ENCODE data around the gene TRIM67.

Gene TRIM67

DNA sequence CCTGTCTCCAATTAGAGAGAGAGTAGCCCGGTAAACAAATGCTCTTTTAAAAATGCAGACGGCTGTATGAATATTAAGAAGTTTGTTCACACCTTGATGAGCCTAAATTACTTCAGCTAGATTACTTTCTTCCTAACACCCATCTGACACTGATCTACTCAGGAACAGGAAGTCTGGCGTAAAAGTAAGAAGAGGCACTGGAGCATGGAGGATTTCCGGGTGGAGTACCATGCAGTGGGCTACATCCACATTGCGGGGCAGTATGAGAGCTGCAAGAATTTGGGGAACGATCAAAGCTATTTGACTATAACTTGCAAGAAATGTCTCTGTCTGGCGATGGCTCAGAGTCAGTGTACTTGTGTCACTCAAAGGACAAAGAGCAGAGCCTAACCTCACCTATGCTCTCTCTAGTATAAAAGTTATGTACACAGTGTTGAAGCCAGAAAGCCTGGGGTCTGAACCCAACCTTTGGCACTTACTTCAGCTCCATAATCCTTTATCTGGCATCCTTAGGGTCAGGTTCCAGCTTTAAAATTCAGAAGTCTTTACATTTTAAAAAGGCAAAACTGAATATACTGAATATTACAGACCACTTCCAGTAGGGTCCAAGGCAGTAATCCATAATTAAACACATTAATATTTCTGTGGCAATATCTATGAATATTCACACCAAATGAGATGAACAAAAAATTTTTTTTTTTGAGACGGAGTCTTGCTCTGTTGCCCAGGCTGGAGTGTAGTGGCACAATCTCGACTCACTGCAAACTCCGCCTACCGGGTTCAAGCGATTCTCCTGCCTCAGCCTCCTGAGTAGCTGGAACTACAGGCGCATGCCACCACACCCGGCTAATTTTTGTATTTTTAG is 71.2 kb downstream of the TRIM67 start:
- no peak for DNase-seq

DNA sequence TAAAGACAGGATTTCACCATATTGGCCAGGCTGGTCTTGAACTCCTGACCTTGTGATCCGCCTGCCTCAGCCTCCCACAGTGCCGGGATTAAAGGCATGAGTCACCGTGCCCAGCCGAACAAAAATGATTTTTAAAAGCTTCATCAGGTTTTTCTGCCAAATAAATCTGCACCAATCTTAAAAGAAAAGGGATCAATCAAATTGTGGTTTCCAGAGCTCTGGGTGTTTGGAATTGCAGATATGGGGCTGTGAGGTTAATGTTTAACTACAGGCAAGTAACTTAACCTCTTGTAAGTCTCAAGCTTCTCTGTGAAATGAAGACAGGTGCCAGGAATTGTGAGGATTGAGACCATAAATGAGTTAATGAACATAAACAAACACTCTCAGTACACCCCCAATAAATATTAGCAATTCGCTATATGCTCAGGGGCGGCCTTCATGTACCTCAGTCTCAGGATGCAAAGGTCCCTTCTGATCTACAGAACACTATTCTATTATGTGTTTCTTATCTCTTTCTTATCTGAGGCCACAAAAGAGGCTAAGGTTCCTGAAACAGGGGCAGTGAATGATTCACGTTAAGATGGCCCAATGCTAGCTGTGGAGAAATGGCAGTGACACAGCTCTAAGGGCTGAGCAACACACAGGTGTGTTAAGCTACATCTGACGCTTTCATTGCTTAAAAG is 72.0 kb downstream of the TRIM67 start:
- no peak for DNase-seq

DNA sequence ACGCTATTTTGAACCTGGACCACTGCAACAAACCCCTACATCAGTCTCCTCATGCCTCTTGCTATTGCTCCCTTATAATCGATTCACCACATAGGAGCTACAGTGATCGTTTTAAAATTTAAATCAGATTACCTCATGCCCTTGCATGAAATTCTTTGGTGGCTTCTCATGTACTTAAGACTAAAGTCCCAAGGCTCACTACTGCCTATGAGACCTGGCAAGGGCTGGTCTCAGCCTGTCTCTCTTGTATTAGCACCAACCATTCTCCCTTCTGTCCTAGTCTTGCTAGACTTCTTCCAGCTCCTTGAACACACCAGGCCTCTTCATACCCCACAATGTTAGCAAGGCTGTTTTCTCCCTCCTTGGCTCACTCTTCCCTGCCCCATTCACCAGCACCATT is 72.6 kb downstream of the TRIM67 start:
- no peak for DNase-seq

DNA sequence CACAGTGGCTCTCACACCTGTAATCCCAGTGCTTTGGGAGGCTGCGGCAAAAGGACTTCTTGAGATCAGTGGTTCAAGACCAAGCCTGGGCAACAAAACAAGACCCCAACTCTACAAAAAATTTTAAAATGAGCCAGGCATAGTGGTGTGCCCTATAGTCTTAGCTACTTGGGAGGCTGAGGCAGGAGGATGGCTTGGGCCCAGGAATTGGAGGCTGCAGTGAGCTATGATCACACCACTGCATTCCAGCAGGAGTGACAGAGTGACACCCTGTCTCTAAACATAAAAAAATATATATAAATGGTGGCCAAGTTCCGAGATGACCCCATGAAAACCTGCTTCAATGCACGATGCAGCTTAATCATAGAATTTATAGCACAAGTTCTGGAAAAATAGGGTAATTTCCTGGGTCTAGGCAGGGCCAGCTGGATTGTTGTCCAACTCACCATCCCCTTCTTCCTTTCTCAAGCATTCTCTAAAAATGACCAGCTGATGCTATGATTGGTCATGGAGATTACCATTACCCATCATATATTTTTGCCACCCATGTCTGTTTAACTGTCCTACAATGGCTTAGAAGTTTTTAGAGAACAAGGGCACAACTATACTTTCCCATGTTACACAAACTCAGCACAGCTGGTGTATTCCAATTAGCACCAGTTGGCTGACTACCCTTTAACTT is 73.8 kb downstream of the TRIM67 start:
- DNase-seq, result no peak

DNA sequence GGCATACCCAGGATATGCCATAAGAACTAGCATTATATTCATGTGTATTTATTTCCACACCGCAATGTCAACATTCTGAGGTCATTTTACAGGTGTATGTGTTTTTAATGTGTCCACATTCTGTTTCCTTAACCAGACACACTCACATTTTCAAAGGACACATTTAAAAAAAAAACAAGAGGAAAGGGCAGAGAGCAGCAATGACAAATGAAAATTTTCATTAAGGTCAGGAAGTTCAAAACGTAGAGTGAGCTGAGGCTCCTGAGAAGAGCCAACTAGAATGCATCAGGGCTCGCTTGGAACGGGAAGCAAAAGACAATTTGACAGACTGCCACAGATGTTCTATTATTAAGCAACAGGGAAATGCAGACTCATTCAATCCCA is 74.3 kb downstream of the TRIM67 start:
- DNase-seq, result no peak

DNA sequence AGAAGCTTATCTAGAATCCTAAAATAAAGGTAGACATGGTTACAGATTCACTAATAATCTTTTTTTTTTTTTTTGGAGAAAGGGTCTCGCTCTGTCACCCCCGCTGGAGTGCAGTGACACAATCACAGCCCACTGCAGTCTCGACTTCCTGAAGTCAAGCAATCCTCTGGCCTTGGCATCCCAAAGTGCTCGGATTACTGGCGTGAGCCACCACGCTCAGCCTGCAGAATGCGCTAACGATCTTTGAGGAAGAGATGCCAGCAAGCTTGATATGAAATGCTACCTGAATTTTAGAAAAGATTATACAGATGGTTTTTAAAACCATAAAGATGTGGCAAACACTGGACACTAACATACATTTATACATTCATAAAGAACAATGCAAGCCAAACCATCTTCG is 75.1 kb downstream of the TRIM67 start:
- DNase-seq, result no peak

DNA sequence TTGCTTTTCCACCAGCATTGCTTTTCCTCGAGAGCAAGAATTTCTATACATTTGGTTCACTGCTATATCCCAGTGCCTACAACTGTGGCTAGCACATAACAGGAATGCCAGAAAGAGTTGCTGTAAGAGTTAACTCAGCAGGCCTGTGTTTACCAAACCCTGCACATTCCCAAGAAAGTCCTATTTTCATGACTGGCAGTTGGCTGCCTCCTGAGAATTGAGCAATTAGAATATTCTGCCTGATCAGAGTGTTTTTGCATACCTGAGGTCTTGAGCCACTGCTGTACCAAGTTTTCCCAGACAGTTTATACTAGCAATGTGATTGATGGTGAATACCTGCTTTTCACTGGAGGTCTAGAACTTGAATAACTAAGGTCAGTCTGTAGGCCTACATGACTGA is 76.4 kb downstream of the TRIM67 start:
- DNase-seq, result no peak

DNA sequence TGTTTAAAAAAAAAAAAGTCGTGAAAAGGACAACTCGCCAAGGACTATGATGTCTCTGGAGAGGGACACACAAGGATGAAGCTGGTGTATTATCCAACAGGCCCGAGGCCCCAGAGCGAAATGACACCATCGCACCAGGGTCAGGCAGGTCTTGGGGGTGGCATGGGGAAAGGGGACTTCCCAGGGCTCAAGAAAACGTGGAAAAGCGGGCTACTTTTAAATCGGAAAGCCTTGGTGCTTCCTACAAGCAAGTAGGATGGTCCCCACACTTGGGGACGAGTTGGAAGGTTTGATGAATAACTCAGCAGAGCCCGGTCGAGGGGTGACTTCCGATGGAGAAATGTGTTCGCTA is 78.6 kb downstream of the TRIM67 start:
- DNase-seq, result peak in 3 of 56 donors; percentile 8 to 47 (median 36)

DNA sequence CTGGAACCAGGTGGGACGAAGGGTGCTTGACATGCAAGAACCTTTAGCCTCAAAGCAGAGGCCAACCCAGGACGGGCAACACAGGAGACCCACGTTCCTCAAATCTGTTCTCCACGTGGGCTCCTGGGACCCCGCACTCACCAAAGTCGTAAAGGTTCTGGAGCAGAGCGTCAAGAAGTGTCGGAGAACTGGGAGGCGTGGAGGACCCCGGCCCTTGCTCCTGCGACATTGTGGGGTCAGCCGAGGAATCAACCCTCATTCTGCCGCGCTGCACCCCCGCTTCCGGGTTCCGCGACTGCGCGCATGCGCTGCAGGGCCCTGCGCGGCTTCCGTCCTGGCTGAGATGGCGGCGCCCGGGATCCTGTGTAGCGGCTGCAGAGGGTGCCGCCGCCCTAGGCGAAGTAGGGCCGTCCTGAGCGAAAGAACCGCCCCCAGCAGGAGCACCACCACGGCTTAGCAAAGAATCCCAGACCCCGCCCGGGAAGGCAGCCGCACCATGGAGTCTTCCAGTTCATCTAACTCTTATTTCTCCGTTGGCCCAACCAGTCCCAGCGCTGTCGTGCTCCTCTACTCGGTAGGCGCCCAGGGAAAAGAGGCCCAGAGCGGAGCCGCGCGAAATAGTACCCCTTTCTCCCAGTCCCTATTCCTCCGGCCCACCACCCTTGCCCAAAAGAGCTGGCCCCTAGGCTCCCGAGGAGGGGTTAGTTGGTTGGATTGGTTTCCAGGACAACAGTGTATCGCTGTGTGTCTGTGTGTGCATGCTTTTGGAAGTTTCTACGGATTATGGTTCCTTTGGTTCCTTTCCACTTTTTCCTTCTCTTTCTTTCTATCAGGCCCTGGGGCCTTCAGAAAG is 79.3 kb downstream of the TRIM67 start, which contains the start of gene GNPAT:
TSS of gene GNPAT (plus strand) at position 330 of the 853 bp plus-strand sequence. CDS start at position 497, 167 bp downstream.
- DNase-seq, result peak in 54 of 56 donors; percentile 12 to 90 (median 72)

DNA sequence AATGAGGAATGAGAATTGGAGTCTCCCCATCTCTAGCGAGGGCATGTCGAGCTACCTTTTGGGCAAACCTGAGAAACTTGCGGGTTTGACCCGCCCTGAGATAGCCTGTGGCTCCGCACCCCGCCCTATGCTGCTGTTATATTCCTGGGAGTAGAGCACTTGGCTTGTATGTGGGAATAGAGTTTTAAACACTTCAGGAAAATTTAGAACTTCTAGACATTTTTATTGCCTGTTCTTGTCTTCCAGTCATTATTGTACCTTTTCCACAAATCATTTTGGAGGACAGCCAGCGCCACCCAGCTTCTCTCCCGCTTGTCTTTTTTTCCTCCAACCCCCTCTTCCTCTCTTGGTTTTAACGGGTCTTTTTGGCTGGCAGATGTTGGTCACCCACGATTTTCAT is 79.9 kb downstream of the TRIM67 start:
- DNase-seq, result peak in 5 of 56 donors; percentile 6 to 22 (median 16)

DNA sequence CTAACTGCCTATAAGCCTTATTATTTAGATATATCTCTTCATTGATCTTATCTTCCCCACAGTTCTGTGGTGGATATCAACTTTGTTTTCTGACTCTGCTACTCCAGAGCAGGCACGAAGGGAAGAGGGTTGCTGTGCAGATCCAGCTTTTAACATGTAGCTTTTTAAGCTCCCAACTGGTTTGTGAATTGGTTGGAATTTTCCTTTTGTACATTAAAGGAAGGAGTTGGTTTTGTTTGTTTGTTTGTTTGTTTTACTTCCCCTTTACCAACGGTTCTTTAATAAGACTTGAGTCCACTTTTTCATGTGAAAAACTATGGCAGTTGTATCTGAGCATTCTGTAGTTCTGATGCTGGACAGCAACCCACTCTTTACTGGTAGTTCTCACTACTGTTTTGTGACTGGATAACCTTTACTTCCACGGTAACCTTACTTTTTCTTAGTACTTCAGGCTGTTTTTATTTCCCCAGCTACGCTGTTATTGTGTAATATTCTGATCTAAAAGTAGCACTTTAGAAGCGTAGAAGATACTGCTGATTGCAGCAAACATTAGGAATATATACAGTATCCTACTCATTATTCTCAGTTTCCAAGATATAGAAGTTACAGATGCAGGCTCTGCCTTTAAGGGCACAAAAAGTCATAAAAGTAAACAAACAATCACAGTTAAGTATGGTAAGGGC is 80.8 kb downstream of the TRIM67 start:
- no peak for DNase-seq

DNA sequence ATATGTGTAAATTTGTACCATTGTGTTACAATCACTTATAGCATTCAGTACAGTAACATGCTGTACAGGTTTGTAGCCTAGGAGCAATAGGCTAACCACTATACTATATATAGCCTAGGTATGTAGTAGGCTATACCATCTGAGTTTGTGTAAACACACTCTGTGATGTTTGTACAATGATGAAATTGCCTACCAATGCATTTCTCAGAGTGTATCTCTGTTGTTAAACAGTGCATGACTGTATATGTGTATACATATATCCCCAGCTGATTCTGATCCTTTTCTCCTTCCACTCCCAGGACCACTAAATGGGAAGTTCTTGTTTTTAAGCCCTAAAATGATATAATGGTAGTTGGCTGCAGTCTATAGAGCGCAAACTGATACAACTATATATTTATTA is 86.9 kb downstream of the TRIM67 start:
- no peak for DNase-seq

DNA sequence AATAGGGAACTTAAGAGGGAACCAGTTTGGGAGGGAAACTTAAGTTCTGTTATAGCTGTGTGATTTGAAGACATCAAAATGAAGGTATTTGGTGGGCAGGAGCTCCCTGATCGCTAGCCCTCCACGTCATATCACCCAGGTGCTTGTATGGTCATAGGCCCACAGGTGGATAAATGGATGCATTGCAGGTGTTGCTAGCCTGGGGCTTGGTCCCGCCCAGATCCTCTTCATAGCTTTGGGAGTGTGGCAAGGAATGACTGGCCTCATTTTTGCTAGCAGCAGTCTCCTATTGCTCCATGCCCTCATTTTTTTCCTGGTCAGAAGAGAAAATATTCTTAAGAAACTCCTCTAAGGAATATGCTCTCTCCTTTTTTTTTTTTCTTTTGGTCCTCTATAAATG is 90.5 kb downstream of the TRIM67 start:
- DNase-seq, result no peak

DNA sequence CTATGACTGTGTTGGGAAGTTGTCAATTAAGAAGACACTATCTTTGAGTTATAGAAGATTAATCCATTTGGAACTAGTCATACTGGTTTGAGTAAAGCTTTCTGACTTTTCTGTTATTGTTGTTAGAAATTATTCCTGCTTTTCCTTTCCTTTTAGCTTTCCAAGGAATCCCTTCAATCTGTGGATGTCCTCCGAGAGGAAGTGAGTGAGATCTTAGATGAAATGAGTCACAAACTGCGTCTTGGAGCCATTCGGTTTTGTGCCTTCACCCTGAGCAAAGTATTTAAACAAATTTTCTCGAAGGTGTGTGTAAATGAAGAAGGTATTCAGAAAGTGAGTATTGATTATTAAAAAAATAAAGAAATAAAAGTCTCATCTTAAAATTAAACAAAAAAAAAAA is 98.5 kb downstream of the TRIM67 start:
- no peak for DNase-seq

DNA sequence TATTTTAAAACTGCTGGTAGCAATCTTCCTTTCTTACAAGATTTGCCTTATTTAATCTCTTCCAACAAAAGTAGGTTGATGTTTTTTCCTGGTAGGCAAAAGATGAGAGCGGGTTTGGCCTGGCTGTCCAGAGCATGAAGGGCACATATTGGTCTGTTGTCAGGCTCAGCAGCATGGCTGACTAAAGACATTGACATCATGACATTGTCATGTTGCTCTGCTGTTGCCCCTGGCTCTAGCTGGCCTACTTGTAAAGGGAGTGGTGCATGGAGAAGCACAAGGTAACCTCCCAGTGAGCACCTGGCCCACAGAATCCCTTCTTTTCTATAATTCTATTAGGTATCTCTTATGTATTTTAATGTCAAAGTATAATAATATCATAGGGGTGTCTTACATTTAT is 102.8 kb downstream of the TRIM67 start:
- DNase-seq, result no peak

DNA sequence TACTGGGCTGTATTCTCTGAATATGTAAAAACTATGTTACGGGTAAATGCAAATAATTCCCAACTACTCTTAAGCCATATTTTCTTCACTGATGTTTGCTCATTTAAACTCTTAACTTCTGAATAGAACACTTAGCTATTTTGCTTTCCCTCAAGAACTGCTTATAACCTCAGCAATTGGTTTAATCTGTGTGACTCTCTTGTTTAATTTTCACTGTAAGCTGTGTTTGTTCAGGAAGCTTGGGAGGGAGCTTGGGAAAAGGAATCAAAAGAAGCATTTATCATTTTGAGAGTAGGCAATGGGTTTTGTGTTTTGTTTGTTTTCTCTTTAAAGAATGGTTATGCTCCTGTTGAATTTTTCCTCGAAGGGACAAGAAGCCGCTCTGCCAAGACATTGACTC is 103.5 kb downstream of the TRIM67 start:
- no peak for DNase-seq

DNA sequence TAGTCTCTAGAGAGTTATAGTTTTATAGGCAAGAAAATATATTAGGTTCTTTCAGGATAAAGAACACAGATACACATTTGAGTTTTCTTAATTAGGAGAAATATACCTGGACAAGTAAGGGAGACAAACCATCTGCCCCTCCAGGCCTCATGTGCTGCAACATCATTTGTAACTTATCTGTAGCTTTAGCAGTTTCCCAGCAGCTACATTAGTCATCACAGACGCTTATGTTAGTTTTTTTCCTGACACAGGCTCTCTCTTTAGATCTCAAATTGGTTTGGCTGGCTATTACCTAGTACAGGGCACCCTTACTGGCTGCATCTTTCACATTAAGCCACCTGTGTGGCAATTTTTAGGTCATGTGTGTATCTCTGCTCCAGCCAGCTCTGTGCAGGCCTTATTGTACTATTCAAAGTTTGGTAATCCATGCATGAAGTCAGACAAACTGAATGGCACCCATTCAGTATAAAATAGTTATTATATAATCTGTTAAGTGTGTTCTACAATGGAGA is 105.0 kb downstream of the TRIM67 start:
- no peak for DNase-seq
